ENCODE results near the gene PABPC3.

GRCh38 chr13:25148402-25148771, 52.5 kb downstream of the PABPC3 start:
- TF ChIP-seq POLR2A (IDR thresholded peaks at IDR 0.05; ENCODE audit: low read depth, low read length) = no peak
- TF ChIP-seq CTCF (conservative IDR thresholded peaks at IDR 0.05; ENCODE audit: low read depth, low read length) = no peak
- TF ChIP-seq MAZ (IDR thresholded peaks at IDR 0.05; ENCODE audit: borderline replicate concordance, low read depth, low read length) = no peak
- no peak for TF ChIP-seq RAD21 (IDR thresholded peaks at IDR 0.05; ENCODE audit: low read length)
- TF ChIP-seq USF2 (IDR thresholded peaks at IDR 0.05; ENCODE audit: low read depth, low read length) = no peak
- no peak for TF ChIP-seq SMC3 (IDR thresholded peaks at IDR 0.05; ENCODE audit: low read depth, low read length)
- no peak for TF ChIP-seq MAFK (IDR thresholded peaks at IDR 0.05; ENCODE audit: low read depth, low read length)
- no peak for TF ChIP-seq CEBPB (IDR thresholded peaks at IDR 0.05; ENCODE audit: low read depth, low read length)
- TF ChIP-seq MXI1 (IDR thresholded peaks at IDR 0.05; ENCODE audit: borderline replicate concordance, low read depth, low read length) = no peak
- no peak for TF ChIP-seq ELK1 (IDR thresholded peaks at IDR 0.05; ENCODE audit: borderline replicate concordance, low read depth, low read length)
- no peak for TF ChIP-seq FOS (IDR thresholded peaks at IDR 0.05; ENCODE audit: low read depth, low read length)
- TF ChIP-seq RFX5 (IDR thresholded peaks at IDR 0.05; ENCODE audit: low read depth, low read length) = no peak

All from IMR-90 (cell line).